K562 (cell line): ENCODE data around the gene IL1RL1. TPM values are rescaled to one million over a fixed set of nuclear protein-coding genes. Genes with fewer than 3 reads are reported as not detected.

Experiments
- ATAC-seq: fragments of 200-7000 bp; cut with Tn5 transposase; 3 replicates; pipeline ENCODE4 v1.9.1; 2020; ENCODE audit warnings: moderate library complexity
- BruUV-seq: library from RNA; stranded (reverse); fragments of 400-500 nt; replicated peaks from 2 replicates; lab custom pipeline; 2021; lab: Mats Ljungman, UMichigan
- CTCF ChIA-PET: fragments of 300-600 bp; formaldehyde crosslinking; extraction: SDS; loops from one replicate; lab custom pipeline; 2021; ENCODE audit warnings: low intra/inter-chr PET ratio; lab: Yijun Ruan, JAX
- POLR2A ChIA-PET: fragments of 300-600, 350-650 bp; sonication (Branson Sonifier 250); formaldehyde crosslinking; extraction: SDS; loops from one replicate; lab custom pipeline; 2021; ENCODE audit warnings: antibody characterized with exemption, inconsistent platforms; lab: Yijun Ruan, JAX
- DNase-seq, 4 experiments: peaks; one replicate each; pipeline versions ENCODE4 v3.0.0 to v3.0.0-alpha.2; 2011 to 2018; ENCODE audit warnings: low spot score in 3 of 4, mixed read lengths in 3 of 4; ENCODE audit errors: extremely low read depth in 1 of 4
- FAIRE-seq: peaks from 2 replicates; lab custom pipeline; 2011; peaks lifted over from hg19 to GRCh38; lab: Jason Lieb, UNC
- H2AFZ ChIP-seq: 2 replicates; pipeline ENCODE4 v1.6.0; 2011; ENCODE audit warnings: low read depth, low read length, control low read depth, inconsistent platforms
- H3K27ac ChIP-seq: fragments of 200-600 bp; 3 replicates; pipeline ENCODE4 v1.8.0; 2011; ENCODE audit warnings: low read depth, mild to moderate bottlenecking, control low read depth, inconsistent platforms, low read length, moderate library complexity, mixed read lengths; ENCODE audit errors: extremely low read depth
- H3K27me3 ChIP-seq, 2 experiments: fragments of 300-600 bp in 1 of 2; 2 replicates in 1 of 2; 3 replicates in 1 of 2; pipeline versions ENCODE4 v1.6.0 to v1.8.0; 2011; ENCODE audit warnings: inconsistent platforms in 2 of 2, low read length in 2 of 2, mild to moderate bottlenecking in 1 of 2, mixed read lengths in 1 of 2, moderate library complexity in 1 of 2; ENCODE audit not compliant: control insufficient read depth in 2 of 2, insufficient read depth in 2 of 2
- H3K36me3 ChIP-seq: fragments of 300-600 bp; 3 replicates; pipeline ENCODE4 v1.8.0; 2011; ENCODE audit warnings: mild to moderate bottlenecking, low read length, inconsistent platforms; ENCODE audit not compliant: control insufficient read depth, insufficient read depth
- H3K4me1 ChIP-seq, 2 experiments: fragments of 200-600 bp in 1 of 2; replicated peaks in 1 of 2; 2 replicates in 1 of 2; 3 replicates in 1 of 2; pipeline versions ENCODE4 v1.5.1 to v1.8.0; 2011; ENCODE audit warnings: inconsistent platforms in 2 of 2, low read length in 2 of 2, mild to moderate bottlenecking in 1 of 2, mixed read lengths in 1 of 2, moderate library complexity in 1 of 2; ENCODE audit not compliant: control insufficient read depth in 2 of 2, insufficient read depth in 2 of 2
- H3K4me2 ChIP-seq: 2 replicates; pipeline ENCODE4 v1.6.1; 2011; ENCODE audit warnings: low read length, control low read depth, inconsistent platforms, mixed read lengths; ENCODE audit not compliant: insufficient read depth
- H3K4me3 ChIP-seq: fragments of 200-600 bp; sonication (generic), shearing (Covaris generic); 2 replicates; pipeline ENCODE4 v1.5.1; 2016; ENCODE audit warnings: control low read depth, inconsistent platforms
- H3K79me2 ChIP-seq: fragments of 200-600 bp; 3 replicates; pipeline ENCODE4 v1.8.0; 2011; ENCODE audit warnings: low read length, inconsistent platforms; ENCODE audit not compliant: control insufficient read depth, insufficient read depth
- H3K9ac ChIP-seq, 2 experiments: 2 replicates each; pipeline versions ENCODE4 v1.6.0 to v1.6.1; 2011; ENCODE audit warnings: low read depth in 2 of 2, low read length in 2 of 2, control low read depth in 1 of 2, inconsistent platforms in 1 of 2, mild to moderate bottlenecking in 1 of 2, mixed read lengths in 1 of 2; ENCODE audit not compliant: insufficient read depth in 1 of 2
- H3K9me1 ChIP-seq: one replicate; pipeline ENCODE4 v1.6.0; 2011; ENCODE audit warnings: inconsistent platforms, mild to moderate bottlenecking, low read length, moderate library complexity; ENCODE audit not compliant: control insufficient read depth, insufficient read depth
- H3K9me3 ChIP-seq: replicated peaks from 2 replicates; pipeline ENCODE4 v1.5.1; 2011; ENCODE audit warnings: low read depth, low read length, inconsistent platforms; ENCODE audit not compliant: control insufficient read depth, insufficient read depth
- H4K20me1 ChIP-seq: replicated peaks from 2 replicates; pipeline ENCODE4 v1.6.1; 2011; ENCODE audit warnings: low read length, inconsistent platforms, mixed read lengths; ENCODE audit not compliant: control insufficient read depth, insufficient read depth
- CAMTA2 ChIP-seq: fragments of 250-450 bp; sonication (Bioruptor Pico); conservative IDR thresholded peaks from 2 replicates; pipeline ENCODE4 v1.5.1; 2022
- FOSL1 ChIP-seq: fragments of 200-800 bp; sonication (Bioruptor generic); conservative IDR thresholded peaks from 2 replicates; pipeline ENCODE4 v1.6.1; 2016; ENCODE audit warnings: missing genetic modification characterization, missing compliant biosample characterization
- HDAC2 ChIP-seq: fragments of 450-650 bp; IDR thresholded peaks from 2 replicates; pipeline ENCODE4 v1.6.1; 2016; ENCODE audit warnings: mild to moderate bottlenecking
- HMBOX1 ChIP-seq: sonication (generic); IDR thresholded peaks from 2 replicates; pipeline ENCODE4 v1.6.1; 2016
- MAFG ChIP-seq: fragments of 450-650 bp; conservative IDR thresholded peaks from 2 replicates; pipeline ENCODE4 v1.6.1; 2016; ENCODE audit warnings: missing genetic modification characterization, missing compliant biosample characterization
- MIER1 ChIP-seq: fragments of 450-650 bp; IDR thresholded peaks from 2 replicates; pipeline ENCODE4 v1.6.1; 2016; ENCODE audit warnings: antibody characterized with exemption, mild to moderate bottlenecking, low read depth
- NFE2 ChIP-seq: IDR thresholded peaks from 2 replicates; pipeline ENCODE4 v1.6.1; 2014; ENCODE audit warnings: antibody characterized with exemption, low read depth
- NFIC ChIP-seq: fragments of 450-650 bp; IDR thresholded peaks from 2 replicates; pipeline ENCODE4 v1.6.1; 2017; ENCODE audit warnings: mild to moderate bottlenecking, inconsistent platforms
- PBX2 ChIP-seq, 2 experiments: IDR thresholded peaks in 1 of 2; conservative IDR thresholded peaks in 1 of 2; 2 replicates each; pipeline ENCODE4 v1.6.1; 2016; ENCODE audit warnings: low read depth in 2 of 2, mild to moderate bottlenecking in 1 of 2, missing compliant biosample characterization in 1 of 2, missing genetic modification characterization in 1 of 2, moderate library complexity in 1 of 2
- SMARCE1 ChIP-seq: fragments of 450-650 bp; IDR thresholded peaks from 2 replicates; pipeline ENCODE4 v1.7.1; 2016; ENCODE audit warnings: mild to moderate bottlenecking
- SOX6 ChIP-seq: fragments of 450-650 bp; IDR thresholded peaks from 2 replicates; pipeline ENCODE4 v1.6.1; 2014; ENCODE audit warnings: mild to moderate bottlenecking
- YY1 ChIP-seq, 3 experiments: IDR thresholded peaks; 2 replicates each; pipeline ENCODE4 v1.6.1; 2011; ENCODE audit warnings: low read length in 2 of 3, mild to moderate bottlenecking in 2 of 3, moderate library complexity in 2 of 3, borderline replicate concordance in 1 of 3, control low read depth in 1 of 3, low read depth in 1 of 3; ENCODE audit not compliant: insufficient read depth in 3 of 3, insufficient replicate concordance in 2 of 3, control insufficient read depth in 1 of 3, insufficient read length in 1 of 3; ENCODE audit errors: extremely low read depth in 1 of 3
- ZNF445 ChIP-seq: fragments of 250-450 bp; sonication (Bioruptor Pico); IDR thresholded peaks from 2 replicates; pipeline ENCODE4 v1.4.0; 2020; ENCODE audit warnings: low read depth, mild to moderate bottlenecking, moderate library complexity
- WGBS: fragments of 100-300 bp; shearing (Covaris generic); methylation state at CpG from one replicate; pipeline ENCODE4 v1.1.6; 2016; ENCODE audit warnings: low coverage, mixed read lengths; ENCODE audit not compliant: insufficient coverage; ENCODE audit errors: missing lambda C conversion rate; 5-methylcytosine and 5-hydroxymethylcytosine counted together
- in situ Hi-C: fragments of 300-500 bp; cut with MboI; formaldehyde crosslinking; loops from 4 replicates; pipeline ENCODE4 v1.15.0; 2018; ENCODE audit warnings: inconsistent platforms, mixed read lengths
- intact Hi-C: fragments of 100-400 bp; cut with micrococcal nuclease; formaldehyde crosslinking; loops from 2 replicates; pipeline ENCODE4 v1.14.2; 2022
- polyA plus RNA-seq, 8 experiments: library from polyadenylated mRNA; depleted of rRNA in 4 of 8; stranded (reverse) in 5 of 8; unstranded in 3 of 8; fragments of >200 nt; fragmentation: Nextera tagmentation in 2 of 8; fragmentation: Illumina TruSeq in 1 of 8; extraction: Ambion mirVana in 2 of 8; extraction: Trizol in 1 of 8; gene quantifications; 2 replicates each; pipeline versions ENCODE4 v1.2.1 to v1.2.3, GENCODE V29; 2011 to 2014; ENCODE audit warnings: inconsistent platforms in 1 of 8, missing spikeins in 1 of 8
- total RNA-seq, 7 experiments: library from RNA; depleted of rRNA in 6 of 7; stranded (reverse); fragments of >200 nt in 6 of 7; fragmentation: Illumina TruSeq in 2 of 7; extraction: Trizol in 2 of 7; gene quantifications; 2 replicates each; pipeline versions ENCODE4 v1.2.1 to v1.2.3, GENCODE V29; 2011 to 2021; ENCODE audit warnings: low replicate concordance in 1 of 7
- TF ChIP-seq, protein P1 (sequence below): fragments of 450-650 bp; IDR thresholded peaks from 2 replicates; pipeline ENCODE4 v1.6.1; 2016

The IL1RL1 gene
- total and polyA plus RNA-seq, 9 of the 15 experiments (the other 6 are each of a cell fraction or from before 2014, with no cell fraction given) = 0.06 to 3.3 (median 0.59) TPM

GRCh38 chr2:102387763-102388546 is 76.6 kb downstream of the IL1RL1 start (continued):
- TF ChIP-seq YY1 (IDR thresholded peaks at IDR 0.05; ENCODE audit: borderline replicate concordance in 1 of 3, control insufficient read depth in 1 of 3, extremely low read depth in 1 of 3, insufficient read depth in 3 of 3, insufficient read length in 1 of 3, insufficient replicate concordance in 2 of 3, low read depth in 1 of 3, low read length in 2 of 3) (no peak), HDAC2 (no peak), ZNF445 (CRISPR knock-in tag) (no peak), CAMTA2 (CRISPR knock-in tag) (no peak), MIER1 (no peak)

DNA sequence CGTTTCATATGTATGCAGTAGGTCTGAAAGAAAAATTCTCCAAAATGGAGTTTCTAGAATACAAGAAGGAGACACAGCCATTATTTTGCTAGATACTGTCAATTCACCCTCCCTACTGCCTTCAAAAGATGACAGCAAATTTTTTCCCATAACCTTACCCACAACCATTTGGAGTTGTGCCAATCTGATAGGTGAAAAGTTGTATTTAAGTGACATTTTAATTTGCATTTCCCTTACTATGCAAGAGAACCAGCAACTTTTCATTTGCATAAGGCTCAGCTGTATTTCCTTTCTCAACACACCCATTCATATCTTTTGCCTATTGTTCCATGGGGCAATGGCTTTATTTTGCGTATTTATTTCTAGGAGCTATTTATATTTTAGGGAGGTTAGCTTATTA is 80.2 kb downstream of the IL1RL1 start:
- in situ Hi-C loops (no loop called here), intact Hi-C loops (no loop called here)
- no peak overlapping the region for H3K4me3 ChIP-seq
- FAIRE-seq (no peak), ATAC-seq (peak; percentile 56), DNase-seq (peak in 2 of 4 experiments; percentile 15 to 60)
- H3K4me2 ChIP-seq = no peak overlapping the region
- no peak overlapping the region for H3K9ac ChIP-seq
- H3K79me2 ChIP-seq = no peaks in the 10 kb centered on the region
- no peak overlapping the region for H3K27ac ChIP-seq
- no peaks in the 10 kb centered on the region for H3K27me3 ChIP-seq
- POLR2A ChIA-PET = interaction anchor here (1.0 kb wide), 1 partner anchor 17 kb away, joined by 3 read pairs; no protein-coding TSS in a partner anchor
- H4K20me1 ChIP-seq = no peaks in the 10 kb centered on the region; the same call in 1 of the 2 replicates
- no peaks in the 10 kb centered on the region for H3K36me3 ChIP-seq
- no peaks in the 10 kb centered on the region for H3K9me1 ChIP-seq
- CTCF ChIA-PET = interaction anchor here (0.6 kb wide), 1 partner anchor 49 kb away, joined by 3 read pairs; no protein-coding TSS in a partner anchor
- WGBS = 14% methylated on average over 2 of the region's 2 CpGs
- H3K9me3 ChIP-seq = no peaks in the 10 kb centered on the region
- no peak overlapping the region; the same call in 1 of the 2 replicates for H2AFZ ChIP-seq
- peaks cover 4 to 7% of the 10 kb centered on the region in 2 experiments; a peak in 4 of 5 replicates for H3K4me1 ChIP-seq
- BruUV-seq = no TSS peak
- TF ChIP-seq HMBOX1 = 0 out of 2 replicates have a peak, but pooled peaks have one; percentile 31
- TF ChIP-seq PBX2 (CRISPR knock-in tag; IDR thresholded peaks at IDR 0.05; ENCODE audit: low read depth) = no peak
- TF ChIP-seq PBX2 (tag; conservative IDR thresholded peaks at IDR 0.05; ENCODE audit: low read depth) = peak; percentile 38; the same call in 1 of the 2 replicates
- TF ChIP-seq NFE2 = 0 out of 2 replicates have a peak, but pooled peaks have one; percentile 40
- TF ChIP-seq SMARCE1 = peak; percentile 25; the same call in 1 of the 2 replicates
- peak; percentile 47 for TF ChIP-seq MAFG (tag)
- 0 out of 2 replicates have a peak, but pooled peaks have one; percentile 6 for TF ChIP-seq SOX6
- TF ChIP-seq, protein P1, sequence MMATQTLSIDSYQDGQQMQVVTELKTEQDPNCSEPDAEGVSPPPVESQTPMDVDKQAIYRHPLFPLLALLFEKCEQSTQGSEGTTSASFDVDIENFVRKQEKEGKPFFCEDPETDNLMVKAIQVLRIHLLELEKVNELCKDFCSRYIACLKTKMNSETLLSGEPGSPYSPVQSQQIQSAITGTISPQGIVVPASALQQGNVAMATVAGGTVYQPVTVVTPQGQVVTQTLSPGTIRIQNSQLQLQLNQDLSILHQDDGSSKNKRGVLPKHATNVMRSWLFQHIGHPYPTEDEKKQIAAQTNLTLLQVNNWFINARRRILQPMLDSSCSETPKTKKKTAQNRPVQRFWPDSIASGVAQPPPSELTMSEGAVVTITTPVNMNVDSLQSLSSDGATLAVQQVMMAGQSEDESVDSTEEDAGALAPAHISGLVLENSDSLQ = peak; percentile 27; the same call in 1 of the 2 replicates
- peak; percentile 52 for TF ChIP-seq FOSL1 (tag)
- peak; percentile 86 for TF ChIP-seq NFIC
